MM.1S (cell line): ENCODE data around the gene UST.

ENCODE experiments used
- DNase-seq: peaks from one replicate; pipeline ENCODE4 v3.0.0-alpha.2; 2015
- H2AFZ ChIP-seq: fragments of 300-600 bp; sonication (generic); 2 replicates; pipeline ENCODE4 v1.6.0; 2016; ENCODE audit warnings: antibody characterized with exemption, low read length
- H3F3A ChIP-seq: fragments of 300-600 bp; sonication (generic); 2 replicates; pipeline ENCODE4 v1.6.1; 2016; ENCODE audit warnings: mild to moderate bottlenecking, antibody characterized with exemption, low read length, moderate library complexity, mixed read lengths; ENCODE audit not compliant: insufficient read depth
- H3K27ac ChIP-seq: fragments of 300-600 bp; sonication (generic); 2 replicates; pipeline ENCODE4 v1.5.1; 2016; ENCODE audit warnings: mild to moderate bottlenecking, low read length
- H3K27me3 ChIP-seq: fragments of 300-600 bp; sonication (generic); replicated peaks from 2 replicates; pipeline ENCODE4 v1.6.0; 2016; ENCODE audit warnings: low read length; ENCODE audit not compliant: insufficient read depth
- H3K36me3 ChIP-seq: fragments of 300-600 bp; sonication (generic); replicated peaks from 2 replicates; pipeline ENCODE4 v1.6.1; 2016; ENCODE audit warnings: mild to moderate bottlenecking, low read length, mixed read lengths; ENCODE audit not compliant: insufficient read depth
- H3K4me1 ChIP-seq: fragments of 300-600 bp; sonication (generic); 2 replicates; pipeline ENCODE4 v1.6.1; 2016; ENCODE audit warnings: low read length, mixed read lengths
- H3K4me2 ChIP-seq: fragments of 300-600 bp; sonication (generic); 2 replicates; pipeline ENCODE4 v1.6.0; 2016; ENCODE audit warnings: low read depth, low read length
- H3K4me3 ChIP-seq: fragments of 300-600 bp; sonication (generic); 2 replicates; pipeline ENCODE4 v1.5.1; 2016; ENCODE audit warnings: low read length, mixed read lengths
- H3K79me2 ChIP-seq: fragments of 300-600 bp; sonication (generic); 2 replicates; pipeline ENCODE4 v1.6.1; 2016; ENCODE audit warnings: mixed run types, low read length, mixed read lengths
- H3K9ac ChIP-seq: fragments of 300-600 bp; sonication (generic); 2 replicates; pipeline ENCODE4 v1.6.1; 2016; ENCODE audit warnings: low read length, mixed read lengths
- H3K9me2 ChIP-seq: fragments of 300-600 bp; sonication (generic); replicated peaks from 2 replicates; pipeline ENCODE4 v1.6.1; 2016; ENCODE audit warnings: mild to moderate bottlenecking, low read length, mixed read lengths; ENCODE audit not compliant: insufficient read depth
- H3K9me3 ChIP-seq: fragments of 300-600 bp; sonication (generic); replicated peaks from 2 replicates; pipeline ENCODE4 v1.6.1; 2016; ENCODE audit warnings: mild to moderate bottlenecking, low read length, mixed read lengths; ENCODE audit not compliant: insufficient read depth
- H4K20me1 ChIP-seq: fragments of 300-600 bp; sonication (generic); 2 replicates; pipeline ENCODE4 v1.6.1; 2016; ENCODE audit warnings: mild to moderate bottlenecking, low read length, moderate library complexity, mixed read lengths; ENCODE audit not compliant: insufficient read depth
- EZH2 ChIP-seq: fragments of 300-600 bp; sonication (generic); optimal IDR thresholded peaks from 2 replicates; pipeline ENCODE3; 2017; ENCODE audit warnings: low read depth, mild to moderate bottlenecking, antibody characterized with exemption, low read length, mixed read lengths
- EZH2phosphoT487 ChIP-seq: fragments of 300-600 bp; sonication (generic); IDR thresholded peaks from 2 replicates; pipeline ENCODE4 v1.6.1; 2018; ENCODE audit warnings: antibody characterized with exemption, low read length
- TF ChIP-seq, protein P1 (sequence below): fragments of 300-600 bp; sonication (generic); IDR thresholded peaks from 2 replicates; pipeline ENCODE4 v1.5.1; 2016; ENCODE audit warnings: antibody characterized with exemption, low read length, mixed read lengths

Gene UST

GRCh38 chr6:149060300-149060984 is 313.6 kb downstream of the UST start:
- Histone ChIP-seq H4K20me1 (no peaks in the 10 kb centered on the region), H3K79me2 (no peaks in the 10 kb centered on the region), H3K27me3 (no peaks in the 10 kb centered on the region), H3K4me2 (no peak overlapping the region), H2AFZ (no peak overlapping the region), H3K4me3 (no peak overlapping the region), H3F3A (no peaks in the 10 kb centered on the region), H3K27ac (no peak overlapping the region), H3K9me3 (no peaks in the 10 kb centered on the region), H3K4me1 (no peaks in the 10 kb centered on the region), H3K36me3 (no peaks in the 10 kb centered on the region), H3K9ac (no peak overlapping the region), H3K9me2 (no peaks in the 10 kb centered on the region)
- no peak for DNase-seq
- TF ChIP-seq, protein P1, sequence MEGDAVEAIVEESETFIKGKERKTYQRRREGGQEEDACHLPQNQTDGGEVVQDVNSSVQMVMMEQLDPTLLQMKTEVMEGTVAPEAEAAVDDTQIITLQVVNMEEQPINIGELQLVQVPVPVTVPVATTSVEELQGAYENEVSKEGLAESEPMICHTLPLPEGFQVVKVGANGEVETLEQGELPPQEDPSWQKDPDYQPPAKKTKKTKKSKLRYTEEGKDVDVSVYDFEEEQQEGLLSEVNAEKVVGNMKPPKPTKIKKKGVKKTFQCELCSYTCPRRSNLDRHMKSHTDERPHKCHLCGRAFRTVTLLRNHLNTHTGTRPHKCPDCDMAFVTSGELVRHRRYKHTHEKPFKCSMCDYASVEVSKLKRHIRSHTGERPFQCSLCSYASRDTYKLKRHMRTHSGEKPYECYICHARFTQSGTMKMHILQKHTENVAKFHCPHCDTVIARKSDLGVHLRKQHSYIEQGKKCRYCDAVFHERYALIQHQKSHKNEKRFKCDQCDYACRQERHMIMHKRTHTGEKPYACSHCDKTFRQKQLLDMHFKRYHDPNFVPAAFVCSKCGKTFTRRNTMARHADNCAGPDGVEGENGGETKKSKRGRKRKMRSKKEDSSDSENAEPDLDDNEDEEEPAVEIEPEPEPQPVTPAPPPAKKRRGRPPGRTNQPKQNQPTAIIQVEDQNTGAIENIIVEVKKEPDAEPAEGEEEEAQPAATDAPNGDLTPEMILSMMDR: no peak
- TF ChIP-seq EZH2phosphoT487 (no peak), EZH2 (no peak)

GRCh38 chr6:149060985-149061760 is 314.3 kb downstream of the UST start:
- H3K27ac ChIP-seq: no peak overlapping the region

DNA sequence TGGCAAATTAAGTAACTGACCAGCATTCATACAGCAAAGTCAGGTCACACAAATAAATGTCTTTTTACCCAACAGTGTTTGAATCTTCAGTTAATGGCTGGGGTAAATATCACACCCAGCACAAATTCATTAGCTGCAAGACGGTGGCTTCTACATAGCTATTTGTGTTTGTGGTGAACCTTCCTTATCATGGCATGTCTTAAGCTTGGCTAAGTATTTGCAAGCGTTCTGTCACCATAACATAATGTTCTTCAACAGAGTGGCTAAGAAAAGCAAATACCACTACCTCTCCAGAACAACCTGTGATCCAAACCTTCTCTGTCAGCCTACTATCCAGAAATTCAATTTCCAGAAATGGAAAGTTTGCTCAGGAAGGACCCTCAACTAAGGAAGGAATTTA is 315.1 kb downstream of the UST start:
- H3K4me2 ChIP-seq: no peak overlapping the region
- no peak overlapping the region for H3K9ac ChIP-seq
- no peaks in the 10 kb centered on the region for H3K79me2 ChIP-seq
- H3K4me3 ChIP-seq: no peak overlapping the region
- H3F3A ChIP-seq: no peaks in the 10 kb centered on the region
- no peaks in the 10 kb centered on the region for H4K20me1 ChIP-seq
- no peaks in the 10 kb centered on the region for H3K9me3 ChIP-seq
- H3K9me2 ChIP-seq: no peaks in the 10 kb centered on the region
- H3K4me1 ChIP-seq: no peaks in the 10 kb centered on the region
- no peaks in the 10 kb centered on the region for H3K27me3 ChIP-seq
- no peak overlapping the region for H3K27ac ChIP-seq
- DNase-seq: no peak
- TF ChIP-seq, protein P1: no peak
- no peak for TF ChIP-seq EZH2phosphoT487
- TF ChIP-seq EZH2: no peak
- H3K36me3 ChIP-seq: no peaks in the 10 kb centered on the region
- no peak overlapping the region for H2AFZ ChIP-seq

More at GRCh38 chr6:149060985-149061760, 314.3 kb downstream of the UST start:
- H3K4me1 ChIP-seq: no peaks in the 10 kb centered on the region
- no peak overlapping the region for H3K4me2 ChIP-seq
- H3K4me3 ChIP-seq: no peak overlapping the region
- H3K27me3 ChIP-seq: no peaks in the 10 kb centered on the region
- H3K9me2 ChIP-seq: no peaks in the 10 kb centered on the region
- H3K79me2 ChIP-seq: no peaks in the 10 kb centered on the region
- no peak overlapping the region for H2AFZ ChIP-seq
- H3K9me3 ChIP-seq: no peaks in the 10 kb centered on the region
- H3K36me3 ChIP-seq: no peaks in the 10 kb centered on the region
- H4K20me1 ChIP-seq: no peaks in the 10 kb centered on the region
- no peak overlapping the region for H3K9ac ChIP-seq
- no peaks in the 10 kb centered on the region for H3F3A ChIP-seq
- DNase-seq: no peak
- TF ChIP-seq, protein P1: no peak
- TF ChIP-seq EZH2phosphoT487: no peak
